OCI-LY1 (cell line): ENCODE data around the gene CFAP206.

Experiments
- EZH2 ChIP-seq: fragments of 200-600 bp; sonication (generic), shearing (Covaris generic); IDR thresholded peaks from 2 replicates; pipeline ENCODE4 v1.8.0; 2017; ENCODE audit warnings: borderline replicate concordance, mixed run types, mild to moderate bottlenecking, antibody characterized with exemption, low read length, moderate library complexity, mixed read lengths
- TF ChIP-seq, protein P1 (sequence below): fragments of 200-600 bp; sonication (generic), shearing (Covaris generic); IDR thresholded peaks from 2 replicates; pipeline ENCODE4 v1.5.1; 2017; ENCODE audit warnings: mild to moderate bottlenecking, antibody characterized with exemption, low read length, moderate library complexity, mixed read lengths

DNA sequence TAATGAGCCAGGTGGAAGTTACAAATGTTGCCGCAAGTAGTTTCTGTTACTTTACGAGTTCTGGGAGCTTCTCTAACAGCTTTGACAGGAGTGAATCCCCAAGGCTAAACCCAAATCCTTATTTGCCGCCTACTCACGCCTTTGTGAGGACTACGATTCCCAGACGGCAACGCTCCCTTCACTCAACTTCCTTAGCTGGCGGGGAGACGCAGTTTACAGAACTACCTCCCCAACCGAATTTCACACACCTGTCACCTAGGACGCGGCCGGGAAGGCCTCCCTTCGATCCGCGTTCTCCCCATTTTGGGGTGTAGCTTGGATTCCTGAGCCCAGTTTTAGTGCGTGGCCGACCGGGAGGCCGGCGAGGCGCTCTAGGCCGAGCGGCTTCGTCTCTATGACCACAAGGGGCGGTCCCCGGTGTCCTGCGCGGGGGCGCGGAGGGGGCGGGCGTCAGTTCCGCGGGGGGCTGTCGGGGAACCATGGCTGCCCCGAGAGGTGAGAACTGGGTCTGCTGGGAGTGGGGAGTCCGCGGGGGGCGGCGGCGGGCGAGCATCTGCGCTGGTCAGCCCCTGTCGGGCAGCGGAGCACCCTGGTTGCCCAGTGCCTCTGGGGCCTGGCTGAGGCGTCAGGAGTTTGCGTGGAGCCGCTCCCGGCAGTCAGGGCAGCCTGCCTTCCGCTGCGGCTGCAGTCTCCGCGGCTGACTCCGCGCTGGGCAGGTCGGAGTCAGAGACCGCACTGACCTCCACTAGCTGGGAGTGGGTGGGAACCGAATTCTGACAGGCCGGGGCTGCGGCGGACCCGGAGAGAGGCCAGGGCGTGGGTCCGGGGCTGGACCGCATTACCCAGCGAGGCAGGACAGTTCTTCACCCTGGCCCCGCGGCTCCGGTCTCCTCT is 65.0 kb downstream of the CFAP206 start, which contains the start of gene SLC35A1:
- TF ChIP-seq, protein P1, sequence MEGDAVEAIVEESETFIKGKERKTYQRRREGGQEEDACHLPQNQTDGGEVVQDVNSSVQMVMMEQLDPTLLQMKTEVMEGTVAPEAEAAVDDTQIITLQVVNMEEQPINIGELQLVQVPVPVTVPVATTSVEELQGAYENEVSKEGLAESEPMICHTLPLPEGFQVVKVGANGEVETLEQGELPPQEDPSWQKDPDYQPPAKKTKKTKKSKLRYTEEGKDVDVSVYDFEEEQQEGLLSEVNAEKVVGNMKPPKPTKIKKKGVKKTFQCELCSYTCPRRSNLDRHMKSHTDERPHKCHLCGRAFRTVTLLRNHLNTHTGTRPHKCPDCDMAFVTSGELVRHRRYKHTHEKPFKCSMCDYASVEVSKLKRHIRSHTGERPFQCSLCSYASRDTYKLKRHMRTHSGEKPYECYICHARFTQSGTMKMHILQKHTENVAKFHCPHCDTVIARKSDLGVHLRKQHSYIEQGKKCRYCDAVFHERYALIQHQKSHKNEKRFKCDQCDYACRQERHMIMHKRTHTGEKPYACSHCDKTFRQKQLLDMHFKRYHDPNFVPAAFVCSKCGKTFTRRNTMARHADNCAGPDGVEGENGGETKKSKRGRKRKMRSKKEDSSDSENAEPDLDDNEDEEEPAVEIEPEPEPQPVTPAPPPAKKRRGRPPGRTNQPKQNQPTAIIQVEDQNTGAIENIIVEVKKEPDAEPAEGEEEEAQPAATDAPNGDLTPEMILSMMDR = 0 out of 2 replicates have a peak, but pooled peaks have one; percentile 3
- TF ChIP-seq EZH2 = no peak
